B cell (primary cell): ENCODE measurements around the gene MIOX. TPM values are rescaled to one million over a fixed set of nuclear protein-coding genes. Genes with fewer than 3 reads are reported as not detected.

Source experiments
- ATAC-seq: fragments of 200-7000 bp; cut with Tn5 transposase; one replicate; pipeline ENCODE4 v1.10.0; 2021; ENCODE audit warnings: low read depth, mild to moderate bottlenecking, moderate number of reproducible peaks, moderate library complexity
- CTCF ChIA-PET: fragments of 350-600 bp; sonication (Branson Sonifier 250); formaldehyde crosslinking; loops from one replicate; lab custom pipeline; 2021; ENCODE audit warnings: antibody characterized with exemption, inconsistent platforms; lab: Charles Lee
- POLR2A ChIA-PET: fragments of 350-600 bp; sonication (Branson Sonifier 250); formaldehyde crosslinking; loops from one replicate; lab custom pipeline; 2021; ENCODE audit warnings: antibody characterized with exemption; lab: Charles Lee
- DNase-seq: peaks from one replicate; pipeline ENCODE4 v3.0.0; 2013
- H2AFZ ChIP-seq: 2 replicates; pipeline ENCODE4 v1.6.1; 2012; ENCODE audit warnings: mild to moderate bottlenecking, low read depth, low read length; ENCODE audit not compliant: insufficient read depth, poor library complexity, severe bottlenecking
- H3K27ac ChIP-seq, 2 donors: 1 replicate in 1 of 2; 2 replicates in 1 of 2; pipeline ENCODE4 v1.5.1; 2012 to 2013; ENCODE audit warnings: low read length in 2 of 2, mild to moderate bottlenecking in 2 of 2, moderate library complexity in 1 of 2
- H3K27me3 ChIP-seq, 4 experiments: fragments of 200-600 bp in 1 of 4; sonication (generic) in 1 of 4; replicated peaks in 1 of 4; 1 replicate in 2 of 4; 2 replicates in 2 of 4; pipeline versions ENCODE4 v1.6.1 to v1.7.0; 2013 to 2016; ENCODE audit warnings: low read length in 3 of 4, mild to moderate bottlenecking in 2 of 4, mixed read lengths in 1 of 4, moderate library complexity in 1 of 4; ENCODE audit not compliant: insufficient read depth in 4 of 4, control insufficient read depth in 3 of 4; ENCODE audit errors: control extremely low read depth in 1 of 4
- H3K36me3 ChIP-seq, 2 experiments: replicated peaks in 1 of 2; 1 replicate in 1 of 2; 2 replicates in 1 of 2; pipeline versions ENCODE4 v1.6.1 to v1.7.1; 2013; ENCODE audit warnings: low read length in 1 of 2; ENCODE audit not compliant: insufficient read depth in 2 of 2, control insufficient read depth in 1 of 2; ENCODE audit errors: control extremely low read depth in 1 of 2, extremely low read depth in 1 of 2
- H3K4me1 ChIP-seq, 2 donors: fragments of 200-600 bp in 1 of 2; sonication (generic) in 1 of 2; 1 replicate in 1 of 2; 2 replicates in 1 of 2; pipeline versions ENCODE4 v1.5.1 to v1.6.1; 2013 to 2017; ENCODE audit warnings: low read length in 2 of 2; ENCODE audit not compliant: control insufficient read depth in 2 of 2, insufficient read depth in 2 of 2
- H3K4me2 ChIP-seq: replicated peaks from 2 replicates; pipeline ENCODE3; 2012; ENCODE audit warnings: mild to moderate bottlenecking, low read depth, low read length; ENCODE audit not compliant: poor library complexity, severe bottlenecking
- H3K4me3 ChIP-seq, 5 experiments: fragments of 200-600 bp in 1 of 5; sonication (generic) in 1 of 5; 1 replicate in 3 of 5; 2 replicates in 2 of 5; pipeline versions ENCODE4 v1.5.1 to v1.7.0; 2011 to 2016; ENCODE audit warnings: low read length in 4 of 5, mild to moderate bottlenecking in 4 of 5, low read depth in 2 of 5, control low read depth in 1 of 5, moderate library complexity in 1 of 5; ENCODE audit not compliant: insufficient read depth in 1 of 5; ENCODE audit errors: control extremely low read depth in 1 of 5, extremely low read depth in 1 of 5
- H3K79me2 ChIP-seq: fragments of 200-600 bp; sonication (generic); one replicate; pipeline ENCODE4 v1.6.0; 2016; ENCODE audit warnings: low read length; ENCODE audit not compliant: control insufficient read depth, insufficient read depth
- H3K9ac ChIP-seq: fragments of 200-600 bp; sonication (generic); 2 replicates; pipeline ENCODE4 v1.6.1; 2017; ENCODE audit warnings: mild to moderate bottlenecking, low read length, moderate library complexity
- H3K9me3 ChIP-seq, 3 donors: one replicate each; pipeline versions ENCODE4 v1.6.1 to v1.7.1; 2013; ENCODE audit warnings: low read length in 2 of 3; ENCODE audit not compliant: control insufficient read depth in 2 of 3, insufficient read depth in 1 of 3; ENCODE audit errors: control extremely low read depth in 1 of 3
- H4K20me1 ChIP-seq: 2 replicates; pipeline ENCODE4 v1.6.0; 2012; ENCODE audit warnings: mild to moderate bottlenecking, low read length; ENCODE audit not compliant: insufficient read depth, control insufficient read depth, poor library complexity, severe bottlenecking
- H3K27ac Mint-ChIP-seq: one replicate; pipeline ENCODE4 v1.8.0; 2021; ENCODE audit warnings: mixed read lengths
- H3K27me3 Mint-ChIP-seq: one replicate; pipeline ENCODE4 v1.8.0; 2021; ENCODE audit warnings: mixed read lengths
- H3K4me1 Mint-ChIP-seq: one replicate; pipeline ENCODE4 v1.8.0; 2021; ENCODE audit warnings: mixed read lengths
- H3K4me3 Mint-ChIP-seq: one replicate; pipeline ENCODE4 v1.8.0; 2021; ENCODE audit warnings: mixed read lengths
- H3K9me3 Mint-ChIP-seq: one replicate; pipeline ENCODE4 v1.8.0; 2022; ENCODE audit warnings: mixed read lengths; ENCODE audit not compliant: insufficient read depth
- EZH2 ChIP-seq: IDR thresholded peaks from 2 replicates; pipeline ENCODE4 v1.6.1; 2012; ENCODE audit warnings: borderline replicate concordance, low read depth, mild to moderate bottlenecking, moderate library complexity, low read length; ENCODE audit not compliant: insufficient read depth, poor library complexity, severe bottlenecking
- WGBS: methylation state at CpG from one replicate; pipeline ENCODE4 v1.1.5; 2013; ENCODE audit warnings: missing lambda C conversion rate; ENCODE audit not compliant: insufficient coverage; 5-methylcytosine and 5-hydroxymethylcytosine counted together
- intact Hi-C: fragments of 100-400 bp; cut with micrococcal nuclease; formaldehyde crosslinking; loops from one replicate; pipeline ENCODE4 v1.10.0; 2022
- polyA plus RNA-seq: library from polyadenylated mRNA; depleted of rRNA; stranded (reverse); fragments of >200 nt; gene quantifications from 2 replicates; pipeline ENCODE4 v1.2.3, GENCODE V29; 2012
- total RNA-seq, 2 donors: library from RNA; stranded (reverse); fragments of 120-200 nt in 1 of 2; gene quantifications; 1 replicate in 1 of 2; 2 replicates in 1 of 2; pipeline versions ENCODE4 v1.2.3 to v1.2.4, GENCODE V29; 2013 to 2022
- TF ChIP-seq, protein P1 (sequence below): fragments of 200-600 bp; IDR thresholded peaks from one replicate; pipeline ENCODE4 v1.8.0; 2022; ENCODE audit warnings: antibody characterized with exemption, mild to moderate bottlenecking

The MIOX gene
- total and polyA plus RNA-seq, 2 donors (not counting 1 experiment from before 2014, with no cell fraction given), result 0.88 TPM; not detected in 1

DNA sequence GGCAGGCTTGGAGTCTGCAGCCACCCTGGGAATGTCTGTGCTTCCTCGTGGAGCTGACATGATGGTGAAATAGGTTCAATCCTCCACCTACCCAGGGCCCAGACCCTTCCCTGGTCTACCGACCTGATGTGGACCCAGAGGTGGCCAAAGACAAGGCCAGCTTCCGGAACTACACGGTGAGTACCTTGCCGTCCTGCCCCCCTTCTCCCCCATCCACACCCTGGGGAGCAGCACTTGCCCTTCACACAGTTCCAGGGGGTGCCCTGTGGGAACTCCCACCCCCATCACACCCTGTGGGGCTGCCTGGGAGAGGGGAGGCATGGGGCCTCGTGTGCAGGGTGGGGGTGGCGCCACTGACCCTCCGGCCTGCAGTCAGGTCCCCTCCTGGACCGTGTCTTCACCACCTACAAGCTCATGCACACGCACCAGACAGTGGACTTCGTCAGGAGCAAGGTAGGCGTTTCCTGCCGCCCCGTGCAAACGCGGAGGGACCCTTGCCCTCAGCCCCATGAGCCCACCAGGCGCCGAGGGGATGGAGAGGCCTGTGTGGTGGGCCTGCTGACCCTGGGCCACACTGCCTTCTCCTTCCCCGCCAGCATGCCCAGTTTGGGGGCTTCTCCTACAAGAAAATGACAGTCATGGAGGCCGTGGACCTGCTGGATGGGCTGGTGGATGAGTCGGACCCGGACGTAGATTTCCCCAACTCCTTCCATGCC, 789 bp downstream of the MIOX start:
- 87% methylated on average over 14 of the region's 23 CpGs for WGBS
- ATAC-seq (no peak), DNase-seq (no peak)
- Histone ChIP-seq H3K27ac (no peak overlapping the region), H3K9me3 (no peaks in the 10 kb centered on the region), H3K4me1 (peaks cover 13 to 27% of the 10 kb centered on the region in 2 donors), H4K20me1 (peaks cover 5% of the 10 kb centered on the region), H2AFZ (no peak overlapping the region), H3K9ac (no peak overlapping the region), H3K4me3 (no peak overlapping the region), H3K27me3 (peaks cover 0 to 15% (median 2%) of the 10 kb centered on the region in 4 experiments), H3K79me2 (peaks cover 4% of the 10 kb centered on the region), H3K4me2 (peak overlapping the region; percentile 17), H3K36me3 (no peaks in the 10 kb centered on the region)
- H3K4me1 Mint-ChIP-seq, result peaks cover 22% of the 10 kb centered on the region
- no peak for TF ChIP-seq EZH2
- TF ChIP-seq, protein P1, sequence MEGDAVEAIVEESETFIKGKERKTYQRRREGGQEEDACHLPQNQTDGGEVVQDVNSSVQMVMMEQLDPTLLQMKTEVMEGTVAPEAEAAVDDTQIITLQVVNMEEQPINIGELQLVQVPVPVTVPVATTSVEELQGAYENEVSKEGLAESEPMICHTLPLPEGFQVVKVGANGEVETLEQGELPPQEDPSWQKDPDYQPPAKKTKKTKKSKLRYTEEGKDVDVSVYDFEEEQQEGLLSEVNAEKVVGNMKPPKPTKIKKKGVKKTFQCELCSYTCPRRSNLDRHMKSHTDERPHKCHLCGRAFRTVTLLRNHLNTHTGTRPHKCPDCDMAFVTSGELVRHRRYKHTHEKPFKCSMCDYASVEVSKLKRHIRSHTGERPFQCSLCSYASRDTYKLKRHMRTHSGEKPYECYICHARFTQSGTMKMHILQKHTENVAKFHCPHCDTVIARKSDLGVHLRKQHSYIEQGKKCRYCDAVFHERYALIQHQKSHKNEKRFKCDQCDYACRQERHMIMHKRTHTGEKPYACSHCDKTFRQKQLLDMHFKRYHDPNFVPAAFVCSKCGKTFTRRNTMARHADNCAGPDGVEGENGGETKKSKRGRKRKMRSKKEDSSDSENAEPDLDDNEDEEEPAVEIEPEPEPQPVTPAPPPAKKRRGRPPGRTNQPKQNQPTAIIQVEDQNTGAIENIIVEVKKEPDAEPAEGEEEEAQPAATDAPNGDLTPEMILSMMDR, result no peak
- no peaks in the 10 kb centered on the region for H3K27me3 Mint-ChIP-seq
- no peak overlapping the region for H3K27ac Mint-ChIP-seq
- CTCF ChIA-PET, result interaction anchor here (1.1 to 2.0 kb wide), 2 partner anchors 38 to 159 kb away, joined by 3 to 4 read pairs; partner anchors contain the start of gene SCO2
- H3K4me3 Mint-ChIP-seq, result no peak overlapping the region
- POLR2A ChIA-PET, result no interaction called here
- H3K9me3 Mint-ChIP-seq, result no peaks in the 10 kb centered on the region
- intact Hi-C loops, result no loop called here

DNA sequence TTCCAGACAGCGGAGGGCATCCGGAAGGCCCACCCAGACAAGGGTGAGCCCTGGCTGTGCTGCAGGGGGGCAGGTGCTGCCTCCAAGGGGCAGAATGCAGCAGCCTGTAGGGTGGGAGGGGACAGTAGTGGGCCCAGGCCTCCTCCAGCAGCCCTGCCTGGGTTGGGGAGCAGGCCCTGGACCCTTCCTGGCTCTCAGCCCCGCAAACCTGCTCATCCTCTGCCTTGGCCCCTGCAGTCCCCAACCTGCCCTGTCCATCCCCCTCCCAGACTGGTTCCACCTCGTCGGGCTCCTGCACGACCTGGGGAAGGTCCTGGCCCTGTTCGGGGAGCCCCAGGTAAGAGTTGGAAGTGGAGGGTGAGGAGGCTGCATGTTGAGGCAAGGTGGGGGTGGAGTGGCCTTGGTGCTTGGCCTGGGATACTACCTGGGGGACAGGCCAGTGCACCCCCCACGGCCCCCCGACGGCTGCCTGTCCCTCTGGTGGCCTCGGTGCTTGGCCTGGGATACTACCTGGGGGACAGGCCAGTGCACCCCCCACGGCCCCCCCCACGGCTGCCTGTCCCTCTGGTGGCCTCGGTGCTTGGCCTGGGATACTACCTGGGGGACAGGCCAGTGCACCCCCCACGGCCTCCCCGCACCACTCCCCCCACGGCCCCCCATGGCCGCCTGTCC, 1.5 kb downstream of the MIOX start:
- Histone ChIP-seq H3K9me3 (no peaks in the 10 kb centered on the region), H3K4me3 (no peak overlapping the region), H3K9ac (no peak overlapping the region), H3K27ac (no peak overlapping the region), H3K79me2 (peaks cover 4% of the 10 kb centered on the region), H4K20me1 (no peaks in the 10 kb centered on the region), H3K4me2 (no peak overlapping the region), H2AFZ (no peak overlapping the region), H3K4me1 (peaks cover 13 to 22% of the 10 kb centered on the region in 2 donors), H3K36me3 (no peaks in the 10 kb centered on the region), H3K27me3 (peaks cover 0 to 8% (median 0%) of the 10 kb centered on the region in 4 experiments)
- H3K27me3 Mint-ChIP-seq, result no peaks in the 10 kb centered on the region
- no peak for DNase-seq
- intact Hi-C loops, result no loop called here
- no peak for ATAC-seq
- no peaks in the 10 kb centered on the region for H3K9me3 Mint-ChIP-seq
- TF ChIP-seq, protein P1, result no peak
- TF ChIP-seq EZH2, result no peak
- POLR2A ChIA-PET, result no interaction called here
- H3K4me1 Mint-ChIP-seq, result peaks cover 22% of the 10 kb centered on the region
- 86% methylated on average over 11 of the region's 18 CpGs for WGBS
- no peak overlapping the region for H3K27ac Mint-ChIP-seq
- CTCF ChIA-PET, result no interaction called here
- H3K4me3 Mint-ChIP-seq, result no peak overlapping the region
